Measurements from ENCODE around the gene TXNL4B.
"Not testable (repeated sequence)": the region's sequence is repeated elsewhere in the genome, so short reads cannot be mapped to it uniquely, and the experiment has no call there.

TXNL4B gene

GRCh38 chr16:72072514-72073342 lies 20.7 kb downstream of the TXNL4B start:
- no peak for DNase-seq

GRCh38 chr16:72068930-72069329 lies 24.5 kb downstream of the TXNL4B start:
- DNase-seq: no peak

- no peak for DNase-seq
Measured at GRCh38 chr16:72066747-72067146, 26.7 kb downstream of the TXNL4B start.

- no peak for DNase-seq
Measured at GRCh38 chr16:72064361-72064894, 29.0 kb downstream of the TXNL4B start.

- DNase-seq: no peak
Measured at GRCh38 chr16:72061564-72061963, 31.9 kb downstream of the TXNL4B start.

GRCh38 chr16:72060405-72060804 lies 33.0 kb downstream of the TXNL4B start:
- DNase-seq: no peak

GRCh38 chr16:72059060-72059459 lies 34.4 kb downstream of the TXNL4B start:
- not testable (repeated sequence) for DNase-seq

GRCh38 chr16:72057313-72057712 lies 36.1 kb downstream of the TXNL4B start:
- DNase-seq: not testable (repeated sequence)

- DNase-seq: no peak
Measured at GRCh38 chr16:72055911-72056310, 37.5 kb downstream of the TXNL4B start.

GRCh38 chr16:72054254-72054847 lies 39.1 kb downstream of the TXNL4B start, which contains the start of gene HP:
HP (plus strand) TSS chr16:72054505; CDS start chr16:72054653, 148 bp downstream.
- DNase-seq: not testable (repeated sequence)

GRCh38 chr16:72051818-72052217 lies 41.6 kb downstream of the TXNL4B start:
- DNase-seq: no peak

- DNase-seq: no peak
Measured at GRCh38 chr16:72050769-72051464, 42.5 kb downstream of the TXNL4B start.

- DNase-seq: no peak
Measured at GRCh38 chr16:72049110-72049509, 44.3 kb downstream of the TXNL4B start.

- DNase-seq: no peak
Measured at GRCh38 chr16:72044825-72045359, 48.5 kb downstream of the TXNL4B start.

GRCh38 chr16:72044296-72044695 lies 49.1 kb downstream of the TXNL4B start:
- no peak for DNase-seq

- DNase-seq: no peak
Measured at GRCh38 chr16:72043539-72043938, 49.9 kb downstream of the TXNL4B start.

GRCh38 chr16:72043058-72043457 lies 50.4 kb downstream of the TXNL4B start:
- DNase-seq: no peak

- no peak for DNase-seq
Measured at GRCh38 chr16:72042157-72042660, 51.2 kb downstream of the TXNL4B start.

GRCh38 chr16:72036098-72036497 lies 57.3 kb downstream of the TXNL4B start:
- no peak for DNase-seq

All from activated CD8-positive, alpha-beta memory T cell treated with anti-CD3 and anti-CD28 coated beads for 24 hours (primary cell).